Measurements from ENCODE around the gene FBXL7.

The FBXL7 gene

DNA sequence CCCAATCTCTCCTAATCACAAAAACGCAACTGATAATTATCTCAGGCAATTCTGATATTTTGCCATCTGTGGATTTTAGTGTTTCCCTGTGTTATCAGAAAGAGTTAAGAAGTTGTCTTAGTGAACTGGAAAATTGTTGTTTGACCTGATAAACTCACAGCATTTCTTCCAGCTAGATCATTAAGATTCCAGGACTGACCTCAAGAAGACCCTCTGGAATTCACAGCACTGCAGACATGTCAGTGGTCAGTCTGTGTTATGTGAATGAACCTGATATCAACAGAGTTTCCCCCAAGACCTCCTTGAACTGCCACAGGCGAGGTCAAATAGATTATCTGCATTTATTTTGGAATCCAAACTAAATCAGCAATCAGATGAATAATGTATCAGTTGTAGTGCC, 174.7 kb downstream of the FBXL7 start:
- no peak for DNase-seq (ENCODE audit: low read depth)

DNA sequence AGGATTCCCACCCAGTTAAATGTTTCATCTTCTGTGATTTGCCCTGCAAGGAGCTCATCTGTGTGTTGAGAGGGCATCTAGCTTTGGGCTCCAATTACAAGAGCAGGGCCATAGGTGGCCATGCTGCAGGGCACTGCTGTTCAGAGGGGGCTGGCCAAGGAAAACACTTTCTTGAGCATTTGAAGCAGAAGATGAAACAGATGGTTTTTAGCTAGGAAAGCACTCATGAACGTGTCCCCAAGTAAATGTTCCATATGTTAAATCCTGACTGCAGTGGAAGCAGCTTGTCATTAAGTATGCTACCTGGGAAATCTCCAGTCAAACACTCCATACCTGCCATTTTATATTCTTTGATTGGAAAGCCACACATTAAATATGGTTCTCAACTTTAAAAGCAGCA, 176.6 kb downstream of the FBXL7 start:
- no peak for DNase-seq (ENCODE audit: low read depth)

DNA sequence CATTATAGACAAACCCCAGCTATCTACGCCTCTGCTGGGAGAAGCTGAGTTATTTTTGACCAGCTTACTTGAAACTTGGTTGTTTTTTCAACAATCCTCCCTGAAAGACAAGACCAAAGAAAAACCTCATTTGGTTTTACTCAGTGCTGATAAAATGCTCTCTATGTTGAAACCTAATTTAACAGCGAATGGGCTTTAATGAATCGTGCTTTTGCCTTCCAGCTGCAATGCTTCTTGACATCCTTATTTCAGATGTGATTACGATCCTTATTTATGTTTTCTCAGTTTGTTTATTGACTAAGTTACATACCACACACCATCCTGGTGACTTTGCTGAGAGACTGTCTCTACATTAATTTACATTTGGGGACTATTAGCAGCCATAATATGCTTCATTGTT, 179.2 kb downstream of the FBXL7 start:
- no peak for DNase-seq (ENCODE audit: low read depth)

DNA sequence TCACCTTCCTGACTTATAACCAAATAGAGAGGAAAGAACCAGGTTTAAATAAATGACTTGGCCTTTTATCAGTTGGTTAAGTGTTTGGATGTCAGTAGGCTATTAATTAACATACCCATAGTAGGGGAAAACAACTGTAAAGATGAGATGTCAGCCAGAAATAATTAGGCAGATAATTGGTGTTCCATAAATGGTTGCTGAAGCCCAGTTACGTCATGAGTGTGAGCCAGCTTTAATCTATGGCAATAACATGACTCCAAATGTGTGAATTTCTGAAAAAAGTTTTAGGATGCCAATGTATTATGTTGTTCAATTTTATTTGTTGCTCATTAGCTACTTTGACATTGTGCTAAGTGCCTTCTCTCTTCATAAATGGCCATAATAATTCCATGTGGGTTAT, 180.5 kb downstream of the FBXL7 start:
- DNase-seq (ENCODE audit: low read depth) = no peak

GRCh38 chr5:15682122-15682521, 182.1 kb downstream of the FBXL7 start:
- DNase-seq (ENCODE audit: low read depth) = no peak

DNA sequence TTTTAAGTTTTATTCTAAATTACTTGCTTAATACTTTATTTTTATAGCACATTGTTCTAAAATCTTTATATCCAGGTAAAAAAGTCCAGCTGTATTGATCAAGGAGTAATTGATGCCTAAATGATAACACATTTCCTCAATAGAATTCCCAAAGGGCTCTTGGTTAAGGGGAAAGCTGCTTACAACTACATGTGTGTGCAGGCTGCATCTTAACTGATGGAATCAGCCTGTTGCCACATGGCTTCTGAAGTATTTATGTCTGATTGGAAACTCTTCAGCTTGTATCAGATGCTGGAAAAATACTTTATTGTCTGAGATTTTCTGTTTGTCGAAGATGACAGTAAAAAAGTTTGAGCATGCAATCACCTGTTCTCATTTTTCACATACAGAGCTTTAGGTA, 182.6 kb downstream of the FBXL7 start:
- no peak for DNase-seq (ENCODE audit: low read depth)

GRCh38 chr5:15683332-15683731, 183.4 kb downstream of the FBXL7 start:
- DNase-seq (ENCODE audit: low read depth) = no peak

DNA sequence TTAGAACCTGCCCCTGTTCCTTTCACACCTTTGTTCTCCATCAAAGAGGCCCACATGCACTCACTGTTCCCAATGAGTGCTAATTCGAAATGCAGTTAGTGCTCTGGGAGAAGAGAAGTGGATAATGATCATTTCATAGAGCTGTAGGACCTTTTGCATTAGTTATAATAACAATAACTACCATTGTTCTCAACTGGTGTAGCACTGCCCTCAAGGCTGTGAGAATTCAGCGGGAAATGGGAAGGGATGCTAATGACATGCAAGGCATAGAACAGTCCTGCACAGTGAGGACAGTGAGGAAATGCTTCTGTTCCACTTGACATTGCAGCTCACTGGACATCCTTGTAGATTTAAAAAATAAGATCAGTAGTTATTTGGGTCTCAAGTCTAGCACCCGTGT, 187.4 kb downstream of the FBXL7 start:
- DNase-seq (ENCODE audit: low read depth) = no peak

- DNase-seq (ENCODE audit: low read depth) = no peak
Observed at GRCh38 chr5:15689836-15690235, 189.9 kb downstream of the FBXL7 start.

DNA sequence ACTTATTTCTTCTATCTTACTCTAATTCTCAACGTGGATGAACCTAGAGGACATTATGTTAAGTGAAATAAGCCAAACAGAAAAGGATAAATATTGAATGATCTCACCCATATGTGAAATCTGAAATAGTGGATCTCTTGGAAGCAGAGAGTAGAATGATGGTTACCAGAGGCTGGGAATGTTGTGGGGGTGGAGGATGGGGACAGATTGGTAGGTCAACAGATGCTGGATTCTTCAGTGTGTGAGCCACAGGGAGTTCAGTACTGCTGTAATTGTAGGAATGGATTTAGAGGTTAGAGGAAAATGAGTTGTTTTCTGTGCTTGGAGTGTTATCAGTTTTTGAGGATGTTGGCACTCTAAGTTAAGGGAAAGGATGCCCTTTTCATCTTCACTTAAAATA, 190.6 kb downstream of the FBXL7 start:
- no peak for DNase-seq (ENCODE audit: low read depth)

DNA sequence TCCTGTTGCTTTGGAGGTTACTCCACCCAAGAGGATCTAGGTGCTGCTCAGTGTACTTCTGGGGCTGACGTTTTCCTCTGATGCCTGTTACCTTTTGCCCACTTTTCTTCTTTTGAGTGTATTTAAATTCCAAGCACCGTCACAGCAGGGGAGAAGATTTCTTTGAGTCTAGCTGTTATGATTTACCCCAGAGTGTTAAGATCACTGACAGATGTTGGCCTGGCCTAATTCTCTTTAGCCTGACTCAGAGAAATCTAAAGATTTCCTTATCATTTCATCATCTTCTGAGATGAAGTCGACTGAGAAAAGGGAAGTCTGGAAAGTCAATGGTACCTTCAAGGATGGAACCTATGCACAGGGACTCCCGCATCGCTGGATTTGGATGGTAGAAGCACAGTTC, 191.5 kb downstream of the FBXL7 start:
- DNase-seq (ENCODE audit: low read depth) = no peak

- no peak for DNase-seq (ENCODE audit: low read depth)
Observed at GRCh38 chr5:15692706-15693381, 192.9 kb downstream of the FBXL7 start.

DNA sequence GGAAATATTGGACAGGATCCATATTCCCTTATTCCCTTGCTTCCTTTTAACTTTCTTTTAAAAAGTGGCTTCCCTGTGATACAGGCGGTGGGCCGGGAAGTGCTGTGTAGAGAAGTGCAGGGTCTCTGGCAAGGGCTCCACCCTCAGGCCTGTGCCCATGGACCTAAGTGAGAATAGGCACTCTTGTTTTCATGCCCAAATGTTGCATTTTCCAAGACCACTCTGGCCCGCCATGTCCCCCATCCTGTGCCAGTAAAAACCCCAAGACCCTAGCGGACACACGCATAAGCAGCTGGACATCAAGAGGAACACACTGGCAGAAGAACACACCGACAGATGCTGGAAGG, 193.4 kb downstream of the FBXL7 start:
- DNase-seq (ENCODE audit: low read depth) = no peak

DNA sequence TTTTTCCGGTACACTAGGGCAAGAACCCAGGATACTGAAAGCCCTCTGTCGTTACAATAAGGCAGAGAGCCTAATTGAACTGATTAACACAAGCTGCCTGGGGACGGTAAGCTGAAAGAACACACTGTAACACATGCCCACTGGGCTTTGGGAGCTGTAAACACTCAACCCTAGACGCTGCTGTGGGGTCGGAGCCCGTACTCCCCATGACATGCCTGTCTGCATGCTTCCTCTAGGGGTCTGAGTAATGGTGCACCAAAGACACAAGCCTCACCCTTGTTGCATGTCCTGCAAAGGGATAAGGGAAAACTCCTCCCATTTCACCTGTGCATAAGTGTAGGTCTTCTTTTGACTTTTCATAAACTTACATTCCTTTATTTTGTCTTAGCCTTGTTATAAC, 194.0 kb downstream of the FBXL7 start:
- DNase-seq (ENCODE audit: low read depth) = no peak

GRCh38 chr5:15694696-15695214, 194.8 kb downstream of the FBXL7 start:
- no peak for DNase-seq (ENCODE audit: low read depth)

GRCh38 chr5:15695215-15695731, 195.3 kb downstream of the FBXL7 start:
- no peak for DNase-seq (ENCODE audit: low read depth)

- DNase-seq (ENCODE audit: low read depth) = no peak
Observed at GRCh38 chr5:15700373-15700772, 200.4 kb downstream of the FBXL7 start.

GRCh38 chr5:15702102-15702501, 202.1 kb downstream of the FBXL7 start:
- no peak for DNase-seq (ENCODE audit: low read depth)

GRCh38 chr5:15703901-15704300, 203.9 kb downstream of the FBXL7 start:
- no peak for DNase-seq (ENCODE audit: low read depth)

GRCh38 chr5:15704397-15704947, 204.5 kb downstream of the FBXL7 start:
- DNase-seq (ENCODE audit: low read depth) = no peak

DNA sequence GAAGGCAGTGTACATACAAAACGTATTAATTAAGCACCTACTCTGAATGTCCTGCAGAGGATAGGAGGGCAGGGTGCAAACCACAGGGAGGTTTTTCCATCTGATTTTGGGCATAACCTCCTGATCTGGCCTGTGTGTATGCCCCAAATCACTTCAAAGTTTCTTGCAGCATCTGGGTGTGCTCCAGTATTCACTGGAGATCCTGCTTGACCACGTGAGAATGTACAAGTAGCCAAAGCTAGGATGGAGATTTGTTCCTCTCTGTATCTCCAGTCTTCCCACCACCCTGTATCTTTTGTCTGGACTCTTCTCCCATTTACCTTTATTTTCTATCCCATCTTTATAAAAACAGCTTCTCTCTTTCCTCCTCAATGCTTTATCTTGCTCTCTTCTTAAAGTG, 207.7 kb downstream of the FBXL7 start:
- DNase-seq (ENCODE audit: low read depth) = no peak

GRCh38 chr5:15711892-15712291, 211.9 kb downstream of the FBXL7 start:
- no peak for DNase-seq (ENCODE audit: low read depth)

- no peak for DNase-seq (ENCODE audit: low read depth)
Observed at GRCh38 chr5:15715535-15715934, 215.6 kb downstream of the FBXL7 start.

GRCh38 chr5:15715967-15716366, 216.0 kb downstream of the FBXL7 start:
- DNase-seq (ENCODE audit: low read depth) = no peak

Data from T follicular helper cell (primary cell).